DLD1 (cell line): ENCODE results near the gene MAD1L1.
"Not testable (repeated sequence)": the region's sequence is repeated elsewhere in the genome, so short reads cannot be mapped to it uniquely, and the experiment has no call there.

ENCODE experiments used
- in situ Hi-C: cut with HindIII; loops from 2 replicates; pipeline ENCODE4 v1.10.0; 2017; ENCODE audit warnings: low sequenced_read_pairs

The MAD1L1 gene

GRCh38 chr7:1849351-1850041 lies 383.2 kb downstream of the MAD1L1 start:
- in situ Hi-C loops: no loop called here

DNA sequence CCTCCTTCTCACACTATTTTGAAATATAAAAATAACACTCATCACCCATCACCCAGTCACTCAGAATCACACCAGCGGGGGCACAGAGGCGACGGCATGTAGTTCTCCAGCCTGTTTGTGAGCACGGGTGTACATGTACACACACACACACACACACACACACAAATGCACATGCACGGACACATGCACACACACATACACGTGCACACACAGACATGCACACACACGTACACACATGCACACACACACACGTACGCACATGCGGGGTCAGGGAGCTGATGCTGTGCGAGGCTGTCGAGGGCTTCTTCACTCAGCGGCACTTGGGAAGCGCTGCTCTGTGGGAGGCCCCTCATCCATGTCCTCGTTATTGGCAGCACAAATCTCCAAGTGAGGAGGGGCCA lies 383.8 kb downstream of the MAD1L1 start:
- in situ Hi-C loops: no loop called here

GRCh38 chr7:1848013-1848640 lies 384.6 kb downstream of the MAD1L1 start:
- in situ Hi-C loops: no loop called here

DNA sequence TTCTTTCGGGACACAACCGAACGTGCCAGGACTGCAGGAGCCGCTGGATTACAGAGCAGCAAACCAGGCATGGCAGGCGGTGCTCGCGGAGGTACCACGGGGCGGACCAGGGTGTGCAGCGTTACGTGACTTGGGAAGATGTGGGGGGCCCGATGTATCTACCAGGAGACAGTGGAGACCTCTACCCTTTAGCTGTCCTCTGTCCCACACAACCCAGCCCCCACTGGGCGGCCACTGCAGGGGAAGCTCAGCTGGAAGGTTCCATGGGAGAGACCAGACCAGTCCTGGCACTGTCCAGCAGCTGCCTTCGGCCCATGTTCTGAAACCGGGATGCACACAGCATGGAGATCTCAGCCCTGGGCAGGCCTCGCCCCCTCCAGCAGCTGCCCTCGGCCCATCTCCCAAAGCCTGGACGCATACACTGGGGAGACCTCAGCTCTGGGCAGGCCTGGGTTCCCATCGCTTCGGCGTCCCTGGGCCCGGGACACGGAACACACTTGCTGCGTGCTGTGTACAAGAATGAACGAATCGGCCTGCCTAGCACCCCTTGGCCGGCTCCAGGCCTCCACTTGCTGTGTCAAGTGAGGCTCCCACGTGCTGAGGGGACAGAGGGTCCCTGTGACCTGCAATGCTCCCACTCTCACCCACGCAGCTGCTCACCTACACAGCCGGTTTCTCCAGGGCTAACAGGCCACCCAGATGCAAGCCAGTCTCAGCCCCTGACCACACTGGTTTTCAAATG lies 385.3 kb downstream of the MAD1L1 start:
- in situ Hi-C loops: no loop called here

GRCh38 chr7:1846331-1847065 lies 386.2 kb downstream of the MAD1L1 start:
- in situ Hi-C loops: no loop called here

DNA sequence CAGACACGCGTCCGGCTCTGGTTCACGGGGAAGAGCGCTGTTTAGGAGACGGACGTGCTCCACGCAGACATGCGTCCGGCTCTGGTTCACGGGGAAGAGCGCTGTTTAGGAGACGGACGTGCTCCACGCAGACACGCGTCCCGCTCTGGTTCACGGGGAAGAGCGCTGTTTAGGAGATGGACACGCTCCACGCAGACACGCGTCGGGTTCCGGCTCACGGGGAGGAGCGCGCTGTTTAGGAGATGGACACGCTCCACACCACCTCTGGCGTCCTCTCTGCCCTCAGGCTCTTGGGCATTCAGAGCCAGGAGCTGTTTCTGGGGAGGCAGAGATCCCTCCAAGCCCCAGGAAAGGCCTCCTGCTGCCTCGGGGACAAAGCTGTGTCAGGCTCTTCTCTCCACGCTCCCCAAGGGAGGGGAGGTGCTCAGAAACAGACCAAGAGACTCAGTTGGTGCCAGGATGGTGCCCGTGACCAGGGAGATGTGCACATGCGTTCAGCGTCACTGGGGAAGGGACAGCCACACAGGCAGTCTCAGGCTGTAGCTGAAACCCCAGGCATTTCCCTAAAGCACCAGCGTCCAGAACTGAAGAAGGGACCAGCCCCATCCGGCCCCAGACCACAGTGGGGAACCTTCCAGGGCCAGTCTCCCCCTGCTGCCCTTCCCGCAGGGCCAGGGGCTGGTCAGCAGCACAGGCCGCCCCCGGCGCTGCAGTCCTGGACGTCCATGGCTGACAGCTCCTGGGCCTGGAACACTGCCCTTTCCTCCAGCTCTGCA lies 387.0 kb downstream of the MAD1L1 start:
- in situ Hi-C loops: no loop called here

- in situ Hi-C loops: no loop called here
Measured at GRCh38 chr7:1844951-1845390, 387.8 kb downstream of the MAD1L1 start.

DNA sequence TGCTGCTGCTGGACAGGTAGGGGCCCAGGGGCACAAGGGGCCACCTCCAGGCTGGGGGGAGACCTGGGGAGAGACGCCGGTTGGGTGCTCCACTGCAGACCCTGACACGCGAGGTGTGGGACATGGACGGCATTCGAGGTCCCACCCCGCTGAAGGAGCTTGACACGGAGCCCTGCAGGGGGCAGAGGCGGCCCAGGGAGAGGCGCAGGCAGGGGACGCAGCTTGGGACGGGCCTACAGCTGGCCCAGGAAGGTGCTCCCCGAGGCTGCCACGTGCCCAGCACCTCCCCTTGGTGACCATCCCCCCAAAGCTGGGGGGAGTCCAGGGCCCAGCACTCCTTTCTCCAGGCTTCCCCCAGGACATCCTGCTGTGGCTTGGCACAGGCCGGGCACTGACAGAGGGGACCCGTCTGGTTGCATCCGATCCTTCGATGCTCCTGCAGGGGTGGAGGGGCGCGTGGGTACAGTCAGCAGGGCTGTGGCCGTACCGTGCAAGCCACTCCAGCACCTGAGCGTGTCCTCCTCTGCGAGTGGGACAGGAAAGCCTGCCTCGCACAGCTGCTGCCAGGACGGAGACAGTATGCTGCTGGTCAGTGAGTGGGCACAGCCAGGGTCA lies 388.3 kb downstream of the MAD1L1 start:
- in situ Hi-C loops: no loop called here

GRCh38 chr7:1843921-1844335 lies 388.8 kb downstream of the MAD1L1 start:
- in situ Hi-C loops: no loop called here

DNA sequence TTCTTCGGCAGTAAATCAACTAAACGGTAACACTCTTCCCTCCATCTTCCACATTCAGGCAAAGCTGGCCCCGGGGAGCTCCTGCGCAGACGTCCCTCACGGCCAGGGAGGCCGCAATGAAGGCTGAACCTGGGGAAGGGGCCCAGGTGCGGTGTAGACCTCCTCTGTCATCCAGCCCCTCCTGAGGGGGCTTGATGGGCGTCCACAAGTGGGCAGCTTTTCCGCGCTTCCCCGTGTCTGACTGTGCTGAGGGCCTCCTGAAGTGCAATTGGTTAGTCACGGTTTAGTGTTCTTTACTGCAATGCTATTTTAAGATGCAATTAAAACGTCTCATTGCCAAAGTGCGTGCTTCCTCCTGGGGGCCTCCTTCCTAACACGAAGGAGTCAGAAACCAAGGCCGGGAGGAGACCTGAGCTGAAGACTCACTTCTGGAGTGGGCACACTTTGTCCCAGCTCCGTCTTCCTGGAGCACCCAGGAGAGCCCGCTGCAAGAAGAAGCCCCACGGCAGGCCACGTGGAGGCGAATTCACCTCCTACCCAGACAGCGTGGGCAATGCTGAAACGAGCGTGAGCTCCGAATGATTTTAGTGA lies 389.4 kb downstream of the MAD1L1 start:
- in situ Hi-C loops: no loop called here

- in situ Hi-C loops: no loop called here
Measured at GRCh38 chr7:1842321-1843221, 390.2 kb downstream of the MAD1L1 start.

GRCh38 chr7:1841286-1842021 lies 391.3 kb downstream of the MAD1L1 start:
- in situ Hi-C loops: not testable (repeated sequence)

DNA sequence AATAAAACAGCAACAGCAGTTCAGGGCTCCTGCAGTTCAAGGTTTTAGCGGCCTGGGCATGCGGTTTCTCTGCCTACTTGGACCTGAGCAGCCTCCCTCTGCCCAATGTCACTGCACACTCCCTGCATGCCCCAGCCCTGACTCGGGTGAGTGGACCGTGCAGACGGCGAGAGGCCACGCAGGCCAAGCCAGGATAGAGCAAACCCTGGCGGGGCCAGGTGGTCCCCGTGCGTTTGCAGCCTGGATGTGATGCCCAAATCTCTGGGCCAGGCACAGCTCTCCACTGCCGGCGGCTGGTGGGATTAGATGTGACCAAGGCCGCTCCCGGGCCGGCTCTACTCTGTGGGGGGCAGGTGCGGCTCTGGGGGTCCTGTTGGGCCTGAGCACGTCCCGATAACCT lies 392.0 kb downstream of the MAD1L1 start:
- in situ Hi-C loops: not testable (repeated sequence)

- in situ Hi-C loops: no loop called here
Measured at GRCh38 chr7:1839701-1840100, 393.0 kb downstream of the MAD1L1 start.

- in situ Hi-C loops: not testable (repeated sequence)
Measured at GRCh38 chr7:1838911-1839531, 393.7 kb downstream of the MAD1L1 start.

- in situ Hi-C loops: not testable (repeated sequence)
Measured at GRCh38 chr7:1838544-1838872, 394.2 kb downstream of the MAD1L1 start.

DNA sequence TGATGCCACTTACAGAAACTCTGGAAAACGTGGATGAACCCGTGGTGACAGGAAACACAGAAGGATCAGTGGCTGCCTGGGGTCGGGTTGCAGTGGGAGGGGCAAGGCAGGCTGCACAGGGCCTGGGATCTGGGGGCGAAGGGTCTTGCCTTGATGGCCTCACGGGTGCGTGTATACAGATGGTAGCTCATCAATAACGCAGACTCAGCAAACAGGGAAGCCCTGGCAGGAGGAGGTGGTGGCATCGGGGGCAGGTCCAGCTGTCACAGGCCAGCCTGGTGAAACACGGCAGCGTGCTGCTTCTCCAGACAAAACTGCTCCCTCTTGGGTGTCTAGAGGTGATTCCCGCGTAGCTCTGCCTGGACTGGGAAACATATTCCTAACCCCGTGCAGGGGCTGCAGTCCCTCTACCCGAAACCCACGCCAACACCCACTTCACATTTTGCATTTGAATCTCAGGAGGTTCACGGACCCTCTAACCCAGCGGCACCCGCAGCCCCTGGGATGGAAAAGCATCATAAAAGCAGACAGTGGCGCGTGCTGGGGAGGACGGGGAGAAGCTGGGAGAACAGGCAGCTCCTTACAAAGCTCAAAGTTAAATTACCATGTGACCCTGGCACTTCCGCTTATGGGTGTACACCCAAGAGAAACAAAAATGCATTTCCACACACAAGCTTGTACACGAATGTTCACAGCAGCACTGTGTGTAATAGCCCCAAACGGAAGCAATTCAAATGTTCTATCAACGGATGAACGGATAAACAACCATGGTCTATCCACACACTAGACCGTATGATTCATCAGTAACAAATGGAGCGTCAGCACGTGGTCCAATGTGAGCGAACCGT lies 394.8 kb downstream of the MAD1L1 start:
- in situ Hi-C loops: not testable (repeated sequence)
